GM10266 (cell line): ENCODE measurements around the gene OR12D1.

Experiments used
- DNase-seq: peaks from one replicate; pipeline ENCODE4 v3.0.0; 2012; ENCODE audit errors: extremely low spot score
- TF ChIP-seq, protein P1 (sequence below): IDR thresholded peaks from 2 replicates; pipeline ENCODE4 v1.5.1; 2012; ENCODE audit warnings: mild to moderate bottlenecking, low read depth; ENCODE audit not compliant: control insufficient read depth, insufficient read depth; ENCODE audit errors: missing control alignments

The OR12D1 gene

DNA sequence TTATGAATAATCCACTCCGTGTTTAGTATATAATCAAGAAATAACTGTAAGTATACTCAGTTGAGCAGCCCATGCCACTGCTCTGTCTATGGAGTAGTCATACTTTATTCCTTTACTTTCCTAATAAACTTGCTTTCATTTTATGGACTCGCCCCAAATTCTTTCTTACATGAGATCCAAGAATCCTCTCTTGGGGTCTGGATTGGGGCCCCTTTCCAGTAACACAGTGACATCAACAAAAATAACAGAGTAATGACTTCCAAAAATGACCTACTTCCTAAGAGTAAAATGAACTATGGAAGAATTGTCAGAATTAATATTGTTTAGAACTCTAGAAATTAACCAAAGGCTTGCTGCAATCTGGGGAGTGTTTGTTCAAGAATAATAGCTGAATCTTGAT, 51.1 kb downstream of the OR12D1 start:
- DNase-seq, result no peak
- TF ChIP-seq, protein P1, sequence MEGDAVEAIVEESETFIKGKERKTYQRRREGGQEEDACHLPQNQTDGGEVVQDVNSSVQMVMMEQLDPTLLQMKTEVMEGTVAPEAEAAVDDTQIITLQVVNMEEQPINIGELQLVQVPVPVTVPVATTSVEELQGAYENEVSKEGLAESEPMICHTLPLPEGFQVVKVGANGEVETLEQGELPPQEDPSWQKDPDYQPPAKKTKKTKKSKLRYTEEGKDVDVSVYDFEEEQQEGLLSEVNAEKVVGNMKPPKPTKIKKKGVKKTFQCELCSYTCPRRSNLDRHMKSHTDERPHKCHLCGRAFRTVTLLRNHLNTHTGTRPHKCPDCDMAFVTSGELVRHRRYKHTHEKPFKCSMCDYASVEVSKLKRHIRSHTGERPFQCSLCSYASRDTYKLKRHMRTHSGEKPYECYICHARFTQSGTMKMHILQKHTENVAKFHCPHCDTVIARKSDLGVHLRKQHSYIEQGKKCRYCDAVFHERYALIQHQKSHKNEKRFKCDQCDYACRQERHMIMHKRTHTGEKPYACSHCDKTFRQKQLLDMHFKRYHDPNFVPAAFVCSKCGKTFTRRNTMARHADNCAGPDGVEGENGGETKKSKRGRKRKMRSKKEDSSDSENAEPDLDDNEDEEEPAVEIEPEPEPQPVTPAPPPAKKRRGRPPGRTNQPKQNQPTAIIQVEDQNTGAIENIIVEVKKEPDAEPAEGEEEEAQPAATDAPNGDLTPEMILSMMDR, result no peak

DNA sequence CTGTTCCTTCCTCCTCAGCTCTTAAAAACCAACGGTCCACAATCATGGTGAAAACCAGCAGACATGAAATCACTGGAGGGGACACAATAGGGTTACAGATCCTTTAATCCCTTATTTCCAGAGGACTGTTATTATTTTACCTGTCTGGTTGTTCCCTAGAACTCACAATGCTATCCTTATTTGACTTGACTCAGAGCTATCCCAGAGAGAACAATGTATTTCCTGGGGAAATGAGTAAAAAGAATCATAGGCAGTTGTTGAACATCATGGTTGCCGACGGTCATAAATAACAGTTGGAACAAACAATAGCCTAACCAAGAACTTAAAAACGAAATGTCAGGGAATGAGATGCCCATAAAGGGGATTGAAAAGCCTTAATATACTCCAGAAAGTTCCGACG, 51.5 kb downstream of the OR12D1 start:
- DNase-seq, result no peak
- TF ChIP-seq, protein P1, result no peak
